Skin epidermis (tissue), 12 donors: ENCODE results near the gene PRKACG.
"Not testable (repeated sequence)": the region's sequence is repeated elsewhere in the genome, so short reads cannot be mapped to it uniquely, and the experiment has no call there.

ENCODE experiments used
- H3K27ac ChIP-seq, 21 experiments: fragments of 200-600 bp; sonication (generic) in 11 of 21; one replicate each; pipeline ENCODE4 v1.5.0; 2020; ENCODE audit warnings: mild to moderate bottlenecking in 3 of 21, inconsistent platforms in 2 of 21, moderate library complexity in 2 of 21
- H3K4me3 ChIP-seq, 7 experiments: fragments of 200-600 bp; sonication (generic) in 2 of 7; one replicate each; pipeline ENCODE4 v1.5.0; 2020; ENCODE audit warnings: inconsistent platforms in 2 of 7, mild to moderate bottlenecking in 2 of 7, moderate library complexity in 1 of 7

The PRKACG gene

DNA sequence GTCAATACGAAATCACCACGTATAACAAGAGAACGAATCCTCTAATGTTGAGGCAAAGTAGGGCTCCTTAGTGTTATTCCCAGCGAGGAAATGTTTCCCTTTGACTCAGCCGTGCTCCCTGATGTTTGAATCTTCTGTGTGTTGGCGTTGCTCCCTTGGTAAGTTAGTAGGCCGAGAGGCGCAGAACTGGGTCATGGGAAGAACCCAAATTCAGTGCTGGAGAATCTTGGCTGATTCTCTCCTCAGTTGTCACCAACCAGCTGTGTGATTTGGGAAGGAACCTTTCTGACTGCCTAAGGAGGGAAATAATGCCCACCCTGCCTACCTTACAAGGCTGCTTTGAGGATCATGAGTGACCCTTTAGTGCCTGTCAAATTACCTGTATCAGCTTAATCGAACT is 22.5 kb downstream of the PRKACG start:
- Histone ChIP-seq H3K4me3 (no peak overlapping the region), H3K27ac (no peak overlapping the region)

DNA sequence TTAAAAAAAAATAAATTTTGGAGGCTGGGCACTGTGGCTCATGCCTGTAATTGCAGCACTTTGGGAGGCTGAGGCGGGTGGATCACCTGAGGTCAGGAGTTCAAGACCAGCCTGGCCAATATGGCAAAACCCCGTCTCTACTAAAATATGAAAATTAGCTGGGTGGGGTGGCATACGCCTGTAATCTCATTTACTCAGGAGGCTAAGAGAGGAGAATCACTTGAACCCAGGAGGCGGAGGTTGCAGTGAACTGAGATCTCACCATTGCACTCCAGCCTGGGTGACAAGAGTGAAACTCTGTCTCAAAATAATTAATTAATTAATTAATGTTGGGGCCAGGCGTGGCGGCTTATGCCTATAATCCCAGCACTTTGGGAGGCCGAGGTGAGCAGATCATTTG is 27.0 kb downstream of the PRKACG start:
- H3K27ac ChIP-seq, H3K4me3 ChIP-seq: not testable (repeated sequence)

DNA sequence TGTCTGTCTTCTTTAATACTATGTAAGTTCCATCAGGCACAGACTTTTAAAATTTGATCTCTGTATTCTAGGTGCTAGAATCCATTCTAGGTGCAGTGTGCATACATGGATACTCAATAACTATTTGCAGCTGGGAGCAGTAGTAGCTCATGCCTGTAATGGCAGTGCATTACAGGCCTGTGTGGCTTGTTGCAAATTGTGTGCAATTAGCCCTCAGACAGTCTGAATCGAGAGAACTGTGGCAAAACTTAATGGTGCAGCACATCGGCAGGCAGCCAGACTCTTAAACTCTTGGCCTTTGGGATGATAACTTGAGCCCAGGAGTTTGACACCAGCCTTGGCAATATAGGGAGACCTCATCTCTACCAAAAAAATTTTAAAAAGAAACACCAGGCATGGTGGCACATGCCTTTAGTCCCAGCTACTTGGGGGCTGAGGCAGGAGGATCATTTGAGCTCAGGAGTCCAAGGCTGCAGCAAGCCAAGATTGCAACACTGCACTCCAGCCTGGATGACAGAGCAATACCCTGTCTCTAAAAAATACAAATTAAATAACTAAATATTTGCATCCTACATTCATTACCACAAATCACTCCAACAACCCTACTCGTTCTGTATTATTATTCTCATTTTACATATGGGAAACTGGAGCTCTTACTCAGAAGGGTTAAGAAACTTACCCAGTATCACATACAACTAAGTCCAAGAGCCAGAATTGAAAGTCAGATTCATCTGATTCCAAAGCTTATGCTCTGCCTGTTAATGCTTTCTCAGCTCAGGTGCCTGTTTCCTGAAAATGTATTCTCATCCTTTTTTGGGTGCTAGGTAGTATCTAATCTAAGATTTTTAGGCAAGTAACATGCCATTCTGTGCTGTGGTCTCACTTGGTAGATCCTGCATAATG is 30.1 kb downstream of the PRKACG start:
- H3K4me3 ChIP-seq = no peak overlapping the region
- H3K27ac ChIP-seq = no peak overlapping the region

DNA sequence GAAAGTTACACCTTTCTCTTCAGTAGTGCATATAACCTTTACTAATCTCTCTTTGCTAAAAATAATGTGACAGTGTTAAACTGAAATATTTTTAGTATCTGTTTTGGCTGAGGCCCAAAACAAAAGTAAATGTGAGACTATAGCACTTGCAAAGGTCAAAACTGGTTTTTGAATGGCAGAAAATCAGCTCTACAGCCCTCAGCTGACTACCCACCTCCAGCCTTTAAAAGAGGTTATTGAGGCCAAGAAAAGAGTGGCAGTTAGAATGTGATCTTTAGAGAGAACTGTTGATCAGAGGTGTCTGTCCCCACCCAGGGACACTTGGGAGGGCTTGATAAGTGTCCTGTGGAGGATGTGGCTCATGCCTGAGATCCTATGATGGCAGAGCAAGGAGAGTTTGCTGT is 30.9 kb downstream of the PRKACG start:
- Histone ChIP-seq H3K4me3 (no peak overlapping the region), H3K27ac (no peak overlapping the region)

DNA sequence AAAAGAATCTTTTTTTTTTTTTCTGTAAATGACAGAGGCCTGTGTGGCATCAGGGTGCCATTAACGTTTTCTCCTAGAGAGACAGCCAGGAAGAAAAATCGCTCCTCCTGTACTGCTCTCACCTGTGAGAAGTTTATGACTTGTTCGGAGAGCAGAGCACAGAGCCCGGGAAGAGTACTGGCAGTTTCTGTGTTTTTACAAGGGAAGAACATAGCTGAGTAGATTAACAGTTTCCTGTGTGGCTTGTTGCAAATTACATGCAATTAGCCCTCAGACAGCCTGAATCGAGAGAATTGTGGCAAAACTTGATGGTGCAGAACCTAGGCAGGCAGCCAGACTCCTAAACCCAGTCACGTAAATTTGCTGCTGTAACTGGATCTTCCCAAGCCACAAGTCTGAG is 32.1 kb downstream of the PRKACG start:
- H3K4me3 ChIP-seq = no peak overlapping the region
- H3K27ac ChIP-seq = no peak overlapping the region

DNA sequence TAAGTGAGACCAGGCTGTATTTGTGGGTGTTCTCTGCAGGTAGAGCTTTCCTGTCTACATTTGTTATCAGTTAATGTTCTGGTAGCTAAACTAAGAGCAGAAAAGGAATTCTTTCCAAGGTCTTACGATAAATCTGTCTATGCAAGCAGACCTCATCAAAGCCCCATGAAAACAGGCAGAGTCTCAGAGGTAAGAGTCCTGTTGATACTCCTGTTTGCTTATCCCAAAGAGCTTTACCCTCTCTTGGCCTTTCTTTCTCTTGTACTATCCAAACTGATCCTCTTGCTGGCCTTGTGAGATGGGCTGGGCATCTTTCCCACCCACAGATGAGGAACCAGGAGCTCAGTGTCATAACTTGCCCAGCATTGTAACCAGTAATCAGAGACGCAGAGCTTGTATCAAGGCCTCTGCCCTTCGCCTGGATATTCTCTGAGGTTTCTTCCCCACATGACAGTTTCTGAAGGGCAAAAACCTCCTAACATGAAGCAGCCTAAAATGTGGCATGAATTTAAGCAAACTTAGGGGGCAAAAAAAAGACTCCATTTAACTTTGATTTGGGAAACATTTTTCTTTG is 33.5 kb downstream of the PRKACG start:
- Histone ChIP-seq H3K27ac (peak overlapping the region in 2 of 21 experiments; percentile 8 to 48), H3K4me3 (no peak overlapping the region)

DNA sequence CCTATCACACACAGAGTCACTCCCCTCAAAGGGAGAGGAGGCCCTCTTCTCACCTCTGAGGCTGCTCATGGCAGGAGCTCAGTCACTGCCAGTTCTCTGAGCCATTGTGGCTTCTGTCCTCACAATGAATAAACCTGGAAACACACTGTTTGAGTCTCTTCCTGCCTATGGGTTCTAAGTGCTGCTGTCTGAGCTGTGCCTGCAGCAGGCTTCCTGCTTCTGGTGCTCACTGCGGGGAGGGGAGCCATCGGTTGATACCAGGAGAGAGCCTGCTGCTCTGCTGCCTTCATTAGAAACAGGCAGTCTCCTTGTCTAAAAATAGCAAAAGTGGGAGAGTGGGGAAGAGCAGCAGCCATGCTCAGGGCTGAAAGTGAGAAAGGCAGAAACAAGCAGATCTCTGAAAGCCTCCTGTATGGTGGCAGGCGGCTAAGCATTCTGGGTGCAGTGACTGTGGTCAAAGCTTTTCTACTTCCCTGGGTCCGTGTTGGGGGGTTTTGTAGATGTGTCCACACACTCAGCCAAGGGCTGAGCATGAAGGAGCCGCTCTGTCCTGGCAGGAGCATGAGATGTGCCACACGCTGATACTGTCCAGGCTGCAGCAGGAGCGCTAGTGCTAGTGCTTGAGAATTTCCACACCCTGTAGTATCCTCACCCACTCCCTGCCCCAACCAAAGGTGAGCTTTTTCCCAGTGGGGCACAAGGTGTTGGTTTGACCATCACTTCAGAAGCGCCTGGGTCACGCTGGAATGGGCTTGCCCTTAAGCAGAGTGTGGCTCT is 34.2 kb downstream of the PRKACG start:
- Histone ChIP-seq H3K4me3 (no peak overlapping the region), H3K27ac (peak overlapping the region in 3 of 21 experiments; percentile 3 to 48 (median 8))

DNA sequence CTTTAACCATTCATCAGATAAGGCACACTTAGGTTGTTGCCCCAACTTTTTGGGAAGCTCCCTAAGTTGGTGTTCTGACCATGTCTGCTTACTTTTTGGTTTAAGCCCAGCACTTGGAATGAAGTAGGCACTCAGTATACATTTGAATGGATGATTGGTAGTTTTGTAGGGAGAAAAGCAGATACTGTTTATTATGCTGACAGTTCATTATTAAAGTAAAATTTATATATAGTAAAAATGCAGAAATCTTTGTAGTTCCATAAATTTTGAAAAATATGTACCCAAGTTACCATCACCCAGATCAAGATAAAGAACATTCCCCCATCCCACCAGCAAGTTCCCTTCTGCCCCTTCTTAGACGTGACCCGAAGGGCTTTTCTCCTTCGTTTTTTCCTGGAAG is 35.4 kb downstream of the PRKACG start:
- H3K4me3 ChIP-seq = no peak overlapping the region
- H3K27ac ChIP-seq = no peak overlapping the region

DNA sequence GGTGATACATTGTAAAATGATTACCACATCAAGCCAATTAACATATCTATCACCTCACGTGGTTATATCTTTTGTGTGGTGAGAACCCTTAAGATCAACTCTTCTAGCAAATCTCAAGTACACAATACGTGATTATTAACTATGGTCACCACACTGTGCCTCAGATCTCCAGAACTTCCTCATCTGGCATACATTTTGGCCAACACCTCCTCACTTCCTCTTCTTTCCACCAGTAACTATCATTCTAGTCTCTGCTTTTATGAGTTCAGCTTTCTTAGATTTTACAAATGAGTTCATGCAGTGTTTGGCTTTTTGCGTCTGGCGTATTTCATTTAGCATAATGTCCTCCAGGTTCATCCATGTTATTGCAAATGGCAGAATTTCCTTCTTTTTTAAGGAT is 35.8 kb downstream of the PRKACG start:
- no peak overlapping the region for H3K27ac ChIP-seq
- no peak overlapping the region for H3K4me3 ChIP-seq

DNA sequence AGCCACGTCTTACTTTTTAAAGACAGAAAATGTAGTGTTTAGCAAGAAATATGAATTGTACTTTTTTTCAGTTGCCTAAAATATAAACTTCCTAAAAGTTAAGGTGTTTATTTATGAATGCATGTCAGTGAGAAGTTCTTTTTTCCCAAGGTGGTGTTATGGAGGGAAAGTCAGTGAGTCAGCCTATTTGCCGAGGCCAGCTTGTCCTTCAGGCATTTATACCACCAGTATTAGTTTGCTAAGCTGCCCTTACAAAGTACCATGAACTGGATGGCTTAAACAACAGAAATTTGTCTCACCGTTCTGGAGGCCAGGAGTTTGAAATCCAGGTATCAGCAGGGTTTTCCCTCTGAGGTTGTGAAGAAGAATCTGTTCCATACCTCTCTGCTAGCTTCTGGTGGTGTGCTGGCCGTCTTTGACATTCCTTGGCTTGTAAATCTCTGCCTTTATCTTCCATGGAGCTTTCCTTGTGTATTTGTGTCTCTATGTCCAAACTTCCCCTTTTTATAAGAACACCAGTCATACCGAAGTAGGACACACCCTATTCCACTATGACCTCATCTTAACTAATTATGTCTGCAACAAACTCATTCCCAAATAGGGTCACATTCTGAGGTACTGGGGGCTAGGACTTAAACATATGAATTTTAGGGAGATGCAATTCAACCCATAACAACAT is 38.4 kb downstream of the PRKACG start:
- Histone ChIP-seq H3K27ac (peak overlapping the region in 15 of 21 experiments; percentile 4 to 78 (median 51)), H3K4me3 (peak overlapping the region in 4 of 7 experiments; percentile 3 to 15 (median 10))

DNA sequence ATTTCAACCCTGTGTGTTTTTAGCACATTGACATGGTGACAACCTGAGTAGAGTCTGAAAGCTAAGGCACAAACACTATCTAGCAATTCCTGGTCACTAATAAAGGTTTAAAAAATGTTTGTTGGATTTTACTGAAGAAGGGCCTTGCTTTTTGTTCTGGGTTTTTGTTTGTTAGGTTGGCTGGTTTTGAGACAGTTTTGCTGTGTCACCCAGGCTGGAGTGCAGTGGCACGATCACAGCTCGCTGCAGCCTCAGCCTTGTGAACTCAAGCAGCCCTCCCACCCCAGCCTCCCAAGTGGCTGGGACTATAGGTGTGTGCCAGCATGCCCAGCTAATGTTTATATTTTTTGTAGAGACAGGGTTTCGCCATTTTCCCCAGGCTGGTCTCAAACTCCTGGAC is 39.0 kb downstream of the PRKACG start:
- Histone ChIP-seq H3K27ac (peak overlapping the region in 15 of 21 experiments; percentile 4 to 78 (median 51)), H3K4me3 (peak overlapping the region in 4 of 7 experiments; percentile 3 to 15 (median 10))

DNA sequence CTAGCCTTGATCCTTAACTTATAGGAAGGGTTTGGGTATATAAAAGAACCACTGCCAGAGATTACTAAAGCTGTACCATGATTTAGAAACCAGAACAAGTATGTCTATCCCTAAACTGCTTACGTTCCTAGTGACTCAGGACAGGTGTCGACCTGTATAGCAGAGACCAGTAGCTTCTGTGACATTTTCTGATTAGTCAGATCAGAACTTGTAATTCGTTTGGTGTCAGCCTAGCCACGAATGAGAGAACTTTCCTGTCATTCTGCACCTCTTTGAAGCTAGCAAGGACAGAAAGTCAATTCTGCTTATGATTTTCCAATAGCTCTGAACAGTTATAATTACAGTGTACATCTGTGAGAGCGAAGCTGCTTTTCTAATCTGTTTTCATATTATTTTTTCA is 39.5 kb downstream of the PRKACG start:
- Histone ChIP-seq H3K27ac (peak overlapping the region in 7 of 21 experiments; percentile 13 to 78 (median 52)), H3K4me3 (peak overlapping the region in 2 of 7 experiments; percentile 9 to 15)

DNA sequence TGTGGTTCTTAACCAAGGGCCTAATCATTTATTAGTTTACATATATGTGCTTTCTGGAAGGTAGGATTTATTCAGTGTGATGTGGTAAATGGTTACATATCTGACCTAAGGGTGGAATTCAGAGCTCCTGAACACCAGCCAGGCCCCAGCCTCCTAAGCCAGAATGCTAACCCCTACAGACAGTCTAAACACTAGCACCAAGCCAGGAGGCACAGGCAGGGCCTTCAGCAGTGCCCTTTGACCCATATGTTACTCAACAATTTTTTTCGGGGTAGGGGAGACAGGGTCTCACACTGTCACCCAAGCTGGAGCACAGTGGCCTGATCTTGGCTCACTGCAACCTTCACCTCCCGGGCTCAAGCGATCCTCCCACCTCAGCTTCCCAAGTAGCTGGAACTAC is 40.3 kb downstream of the PRKACG start:
- no peak overlapping the region for H3K4me3 ChIP-seq
- peak overlapping the region in 3 of 21 experiments; percentile 52 to 78 (median 59) for H3K27ac ChIP-seq

DNA sequence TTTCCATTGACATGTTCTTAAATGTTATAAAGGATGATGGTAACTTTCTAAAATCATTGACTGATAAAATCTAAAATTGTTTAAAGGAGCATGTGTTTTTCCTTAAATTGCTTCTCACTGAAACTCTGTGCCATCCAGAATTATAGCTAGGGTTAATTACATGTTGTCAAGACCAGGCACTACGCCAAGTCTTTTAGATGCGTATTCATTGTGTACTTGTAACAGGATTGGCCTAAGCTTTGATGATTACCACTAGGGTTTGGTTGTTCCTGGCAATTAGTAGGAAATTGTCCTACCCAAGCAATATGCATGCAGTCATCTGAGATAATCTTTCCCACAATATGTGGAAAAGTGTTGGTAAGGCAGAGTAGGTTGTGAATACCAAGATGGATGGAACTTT is 43.8 kb downstream of the PRKACG start:
- H3K27ac ChIP-seq = no peak overlapping the region
- H3K4me3 ChIP-seq = no peak overlapping the region

DNA sequence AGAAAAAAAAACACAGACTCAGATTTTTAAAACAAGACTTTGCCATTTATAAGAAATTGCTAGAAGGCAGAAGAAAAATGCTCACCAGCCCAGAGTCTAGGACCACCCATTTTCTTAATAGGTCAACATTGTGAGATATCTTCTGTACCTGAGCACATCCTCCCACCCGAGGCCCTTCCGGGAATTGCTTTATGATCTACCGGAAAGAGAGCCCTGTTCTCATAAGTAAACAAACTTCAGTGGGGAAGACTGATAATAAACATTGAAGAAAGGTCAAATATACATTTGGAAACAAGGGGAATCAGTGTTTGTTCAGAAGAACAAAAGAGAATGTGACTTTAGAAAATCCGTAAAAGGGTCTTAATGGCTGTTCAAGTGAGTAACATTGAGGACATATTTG is 44.4 kb downstream of the PRKACG start:
- no peak overlapping the region for H3K27ac ChIP-seq

DNA sequence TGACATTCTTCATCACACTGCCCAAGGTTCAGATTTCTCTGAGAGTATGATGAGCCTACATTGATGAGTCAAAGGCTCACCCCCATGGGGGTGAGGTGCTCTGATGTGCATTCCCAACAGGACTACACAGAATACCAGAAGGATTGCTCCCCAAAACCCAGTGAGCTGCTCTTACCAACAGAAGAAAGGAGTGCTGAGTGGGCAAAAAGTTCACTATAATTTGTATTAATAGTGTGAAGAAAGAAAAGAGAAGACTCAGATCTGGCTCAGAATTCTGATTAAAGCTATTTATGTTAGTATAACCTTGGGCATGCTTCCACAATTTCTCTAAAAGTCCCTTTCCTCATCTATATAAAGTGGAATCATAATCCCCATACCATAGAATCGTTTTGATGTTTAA is 46.1 kb downstream of the PRKACG start:
- Histone ChIP-seq H3K4me3 (no peak overlapping the region), H3K27ac (no peak overlapping the region)

More for the DNA sequence above, 44.4 kb downstream of the PRKACG start:
- H3K4me3 ChIP-seq = no peak overlapping the region

DNA sequence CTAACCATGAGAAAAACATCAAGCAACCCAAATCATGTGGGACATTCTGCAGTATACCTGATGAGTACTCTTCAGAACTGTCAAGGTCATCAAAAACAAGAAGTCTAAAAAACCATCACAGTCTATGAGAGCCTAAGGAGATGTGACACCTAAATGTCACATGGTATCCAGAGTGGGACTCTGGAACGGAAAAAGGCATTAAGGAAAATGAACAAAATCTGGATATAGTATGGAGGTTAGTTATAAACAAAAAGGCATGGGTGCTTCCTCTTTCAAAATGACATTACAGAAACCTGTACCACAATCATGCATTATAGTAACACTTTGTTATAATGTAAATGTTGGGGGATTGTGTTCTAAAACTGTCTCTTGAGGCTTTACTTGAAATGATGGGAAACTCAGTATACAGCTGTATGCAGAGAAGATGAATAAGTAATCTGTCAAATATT is 47.4 kb downstream of the PRKACG start:
- H3K27ac ChIP-seq = no peak overlapping the region

DNA sequence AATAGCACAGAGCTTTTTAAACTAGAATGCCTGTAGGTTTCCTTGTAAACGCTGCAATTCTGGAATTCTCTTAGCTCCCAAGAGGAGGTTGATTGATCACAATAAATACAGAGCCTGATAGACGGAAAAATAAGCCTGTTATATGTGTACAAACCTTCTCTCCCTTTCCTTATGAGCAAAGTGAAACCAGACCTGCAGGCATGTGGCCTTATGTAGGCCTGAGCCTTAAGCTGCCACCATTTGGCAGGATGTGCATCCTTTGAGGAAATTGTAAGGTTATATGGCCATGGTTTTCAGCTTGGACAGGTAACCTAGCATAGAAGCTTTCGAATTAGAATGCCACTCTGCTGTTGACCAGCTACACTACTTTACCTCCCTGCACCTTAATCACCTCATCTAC is 49.1 kb downstream of the PRKACG start:
- H3K27ac ChIP-seq = no peak overlapping the region
- H3K4me3 ChIP-seq = no peak overlapping the region

More for the DNA sequence above, 47.4 kb downstream of the PRKACG start:
- no peak overlapping the region for H3K4me3 ChIP-seq

DNA sequence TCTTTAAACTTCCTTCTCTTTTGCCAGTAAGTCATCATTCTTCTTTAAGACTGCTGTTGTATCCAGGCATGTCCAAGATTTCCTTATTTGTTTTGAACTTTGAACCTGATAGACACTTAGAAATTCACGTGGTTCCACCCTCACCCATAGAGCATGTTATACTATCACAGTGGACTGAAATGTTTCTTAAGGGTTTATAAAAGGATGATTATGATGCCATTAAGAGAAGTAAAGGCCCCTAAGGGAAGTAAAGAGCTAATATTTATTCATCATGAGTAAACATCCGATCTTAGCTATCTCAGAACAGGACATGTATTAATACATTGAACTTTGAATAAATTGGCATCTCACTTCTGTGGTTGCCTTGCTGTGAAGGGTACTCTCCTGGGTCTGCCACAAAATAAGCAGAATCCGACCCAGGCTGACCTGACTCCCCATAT is 49.8 kb downstream of the PRKACG start:
- Histone ChIP-seq H3K27ac (no peak overlapping the region), H3K4me3 (no peak overlapping the region)

DNA sequence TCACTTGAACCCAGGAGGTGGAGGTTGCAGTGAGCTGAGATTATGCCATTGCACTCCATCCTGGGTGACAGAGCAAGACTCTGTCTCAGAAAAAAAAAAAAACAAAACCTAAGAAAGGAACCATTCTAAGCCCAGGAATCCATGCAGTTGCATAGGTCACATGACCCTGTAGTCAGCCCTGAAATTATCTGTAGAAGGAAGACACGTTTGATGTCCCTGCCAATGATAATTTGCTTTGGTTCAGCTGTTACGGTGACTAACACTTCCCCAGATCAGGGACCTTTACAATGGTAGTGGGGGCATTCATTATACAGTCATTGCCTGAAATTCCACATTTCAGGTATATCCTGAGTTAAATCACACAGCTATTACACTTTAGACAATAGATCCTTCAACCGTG is 50.5 kb downstream of the PRKACG start:
- H3K4me3 ChIP-seq = no peak overlapping the region
- no peak overlapping the region for H3K27ac ChIP-seq
